ENCODE data around the gene KDM4D. TPM values are rescaled to one million over a fixed set of nuclear protein-coding genes. Genes with fewer than 3 reads are reported as not detected.
"Not testable (repeated sequence)": the region's sequence is repeated elsewhere in the genome, so short reads cannot be mapped to it uniquely, and the experiment has no call there.

The KDM4D gene
- total RNA-seq, 1 experiment from 2014 or later, result 0.68 TPM

- CTCF ChIA-PET, result interaction anchor here (0.5 to 1.5 kb wide), 2 partner anchors 12 to 1130 kb away, joined by 3 to 4 read pairs; no protein-coding TSS in a partner anchor
- no TSS peak for BruUV-seq (replicated peaks)
- H3K27me3 Mint-ChIP-seq (ENCODE audit: unreplicated experiment), result no peaks in the 10 kb centered on the region
- TF ChIP-seq CTCF (IDR thresholded peaks at IDR 0.05; ENCODE audit: unreplicated experiment), result no peak
- no peak overlapping the region for H3K4me3 Mint-ChIP-seq (ENCODE audit: low read depth, unreplicated experiment)
- intact Hi-C loops (cut with micrococcal nuclease; ENCODE audit: unreplicated experiment), result no loop called here
- H3K36me3 Mint-ChIP-seq (ENCODE audit: insufficient read depth, unreplicated experiment), result no peaks in the 10 kb centered on the region
- H3K9me3 Mint-ChIP-seq (ENCODE audit: low read depth, unreplicated experiment), result no peaks in the 10 kb centered on the region
- no peaks in the 10 kb centered on the region for H3K4me1 Mint-ChIP-seq (ENCODE audit: low read depth, unreplicated experiment)
- H3K27ac Mint-ChIP-seq (ENCODE audit: unreplicated experiment), result no peak overlapping the region
- no peak for DNase-seq
These were observed 42.6 kb downstream of the KDM4D start for GRCh38 chr11:95016139-95016538.

- DNase-seq; H3K9me3 Mint-ChIP-seq (ENCODE audit: low read depth, unreplicated experiment); H3K27me3 Mint-ChIP-seq (ENCODE audit: unreplicated experiment); intact Hi-C loops (cut with micrococcal nuclease; ENCODE audit: unreplicated experiment); H3K4me1 Mint-ChIP-seq (ENCODE audit: low read depth, unreplicated experiment); H3K4me3 Mint-ChIP-seq (ENCODE audit: low read depth, unreplicated experiment); BruUV-seq (replicated peaks); H3K36me3 Mint-ChIP-seq (ENCODE audit: insufficient read depth, unreplicated experiment); H3K27ac Mint-ChIP-seq (ENCODE audit: unreplicated experiment); CTCF ChIA-PET: not testable (repeated sequence)
These were observed 48.0 kb downstream of the KDM4D start for GRCh38 chr11:95021468-95021867.

GRCh38 chr11:95024958-95025357 lies 51.4 kb downstream of the KDM4D start, which contains the start of gene KDM4E:
Gene KDM4E, plus strand, starts transcription at chr11:95025258. Its CDS starts 300 bp downstream, at chr11:95025558.
- Mint-ChIP-seq H3K27ac (ENCODE audit: unreplicated experiment) (no peak within 1 kb of the TSS), H3K4me1 (ENCODE audit: low read depth, unreplicated experiment) (no peaks in the 10 kb centered on the region), H3K4me3 (ENCODE audit: low read depth, unreplicated experiment) (no peak within 1 kb of the TSS), H3K9me3 (ENCODE audit: low read depth, unreplicated experiment) (no peaks in the 10 kb centered on the region), H3K36me3 (ENCODE audit: insufficient read depth, unreplicated experiment) (no peaks in the 10 kb centered on the region), H3K27me3 (ENCODE audit: unreplicated experiment) (no peaks in the 10 kb centered on the region)
- CTCF ChIA-PET, result no interaction called here
- no peak for TF ChIP-seq CTCF (IDR thresholded peaks at IDR 0.05; ENCODE audit: unreplicated experiment)
- no TSS peak for BruUV-seq (replicated peaks)
- intact Hi-C loops (cut with micrococcal nuclease; ENCODE audit: unreplicated experiment), result no loop called here
- no peak for DNase-seq

- H3K27ac Mint-ChIP-seq (ENCODE audit: unreplicated experiment); H3K9me3 Mint-ChIP-seq (ENCODE audit: low read depth, unreplicated experiment); DNase-seq; CTCF ChIA-PET; intact Hi-C loops (cut with micrococcal nuclease; ENCODE audit: unreplicated experiment); H3K4me3 Mint-ChIP-seq (ENCODE audit: low read depth, unreplicated experiment); H3K4me1 Mint-ChIP-seq (ENCODE audit: low read depth, unreplicated experiment); BruUV-seq (replicated peaks); H3K36me3 Mint-ChIP-seq (ENCODE audit: insufficient read depth, unreplicated experiment); H3K27me3 Mint-ChIP-seq (ENCODE audit: unreplicated experiment): not testable (repeated sequence)
These were observed 52.1 kb downstream of the KDM4D start for GRCh38 chr11:95025594-95025993.

- Mint-ChIP-seq H3K4me1 (ENCODE audit: low read depth, unreplicated experiment) (no peaks in the 10 kb centered on the region), H3K4me3 (ENCODE audit: low read depth, unreplicated experiment) (no peak overlapping the region), H3K27me3 (ENCODE audit: unreplicated experiment) (peaks cover 17% of the 10 kb centered on the region), H3K27ac (ENCODE audit: unreplicated experiment) (no peak overlapping the region), H3K36me3 (ENCODE audit: insufficient read depth, unreplicated experiment) (no peaks in the 10 kb centered on the region), H3K9me3 (ENCODE audit: low read depth, unreplicated experiment) (no peaks in the 10 kb centered on the region)
- no peak for DNase-seq
- intact Hi-C loops (cut with micrococcal nuclease; ENCODE audit: unreplicated experiment), result no loop called here
- no peak for TF ChIP-seq CTCF (IDR thresholded peaks at IDR 0.05; ENCODE audit: unreplicated experiment)
- CTCF ChIA-PET, result no interaction called here
- no TSS peak for BruUV-seq (replicated peaks)
These were observed 54.8 kb downstream of the KDM4D start for GRCh38 chr11:95028357-95028756.

Measured in Calu3 (cell line).